CD4-positive, alpha-beta T cell treated with Interleukin-17A for 4 hours (primary cell): ENCODE measurements around the gene LMOD2.
A peak's percentile ranks its signal among the peaks of the same experiment; 100 is the strongest.
"Not testable (repeated sequence)": the region's sequence is repeated elsewhere in the genome, so short reads cannot be mapped to it uniquely, and the experiment has no call there.

Source experiments
- DNase-seq: peaks from one replicate; pipeline ENCODE4 v3.0.0-alpha.2; 2020; ENCODE audit warnings: mixed read lengths

LMOD2 gene, protein sequence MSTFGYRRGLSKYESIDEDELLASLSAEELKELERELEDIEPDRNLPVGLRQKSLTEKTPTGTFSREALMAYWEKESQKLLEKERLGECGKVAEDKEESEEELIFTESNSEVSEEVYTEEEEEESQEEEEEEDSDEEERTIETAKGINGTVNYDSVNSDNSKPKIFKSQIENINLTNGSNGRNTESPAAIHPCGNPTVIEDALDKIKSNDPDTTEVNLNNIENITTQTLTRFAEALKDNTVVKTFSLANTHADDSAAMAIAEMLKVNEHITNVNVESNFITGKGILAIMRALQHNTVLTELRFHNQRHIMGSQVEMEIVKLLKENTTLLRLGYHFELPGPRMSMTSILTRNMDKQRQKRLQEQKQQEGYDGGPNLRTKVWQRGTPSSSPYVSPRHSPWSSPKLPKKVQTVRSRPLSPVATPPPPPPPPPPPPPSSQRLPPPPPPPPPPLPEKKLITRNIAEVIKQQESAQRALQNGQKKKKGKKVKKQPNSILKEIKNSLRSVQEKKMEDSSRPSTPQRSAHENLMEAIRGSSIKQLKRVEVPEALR

DNA sequence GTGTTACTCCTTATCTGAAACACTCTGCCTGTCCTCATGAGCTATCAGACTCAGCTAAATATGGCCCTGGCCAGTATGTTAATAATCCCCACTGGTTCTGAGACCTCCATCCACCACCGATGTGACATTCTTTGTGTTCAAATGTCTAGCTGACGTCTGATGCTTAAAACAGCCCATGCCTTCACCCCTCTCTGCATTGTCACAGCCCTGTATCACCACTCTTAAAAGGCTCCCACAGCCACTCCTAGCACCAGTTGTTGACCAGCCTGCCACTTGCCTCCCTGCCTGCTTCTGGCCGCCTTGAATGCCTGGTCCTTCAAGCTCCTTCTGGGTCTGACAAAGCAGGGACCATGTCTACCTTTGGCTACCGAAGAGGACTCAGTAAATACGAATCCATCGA is at the start of gene LMOD2:
Gene LMOD2 (plus strand): TSS at position 253 of the 400 bp plus-strand sequence. CDS start 98 bp downstream, at position 351.
- DNase-seq, result no peak

DNA sequence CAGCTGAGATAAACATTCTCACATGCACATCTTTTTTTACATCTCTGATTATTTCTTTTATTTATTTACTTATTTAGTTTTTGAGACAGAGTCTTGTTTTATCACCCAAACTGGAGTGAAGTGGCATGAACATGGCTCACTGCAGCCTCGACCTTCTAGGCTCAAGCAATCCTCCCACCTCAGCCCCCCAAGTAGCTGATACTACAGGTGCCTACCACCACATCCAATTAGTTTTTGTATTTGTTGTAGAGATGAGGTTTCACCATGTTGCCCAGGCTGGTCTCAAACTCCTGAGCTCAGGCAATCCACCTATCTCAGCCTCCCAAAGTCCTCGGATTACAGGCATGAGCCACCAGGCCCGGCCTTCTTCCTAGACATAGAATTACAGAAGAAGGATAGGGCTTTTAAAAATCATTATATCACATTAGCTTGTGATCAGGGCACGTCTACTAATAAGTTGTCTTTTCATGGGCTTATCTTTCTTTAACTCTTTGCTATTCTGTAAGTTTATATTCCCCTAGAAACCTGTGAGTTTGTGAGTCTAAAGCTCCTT is 48.2 kb upstream of the LMOD2 start:
- DNase-seq, result no peak

DNA sequence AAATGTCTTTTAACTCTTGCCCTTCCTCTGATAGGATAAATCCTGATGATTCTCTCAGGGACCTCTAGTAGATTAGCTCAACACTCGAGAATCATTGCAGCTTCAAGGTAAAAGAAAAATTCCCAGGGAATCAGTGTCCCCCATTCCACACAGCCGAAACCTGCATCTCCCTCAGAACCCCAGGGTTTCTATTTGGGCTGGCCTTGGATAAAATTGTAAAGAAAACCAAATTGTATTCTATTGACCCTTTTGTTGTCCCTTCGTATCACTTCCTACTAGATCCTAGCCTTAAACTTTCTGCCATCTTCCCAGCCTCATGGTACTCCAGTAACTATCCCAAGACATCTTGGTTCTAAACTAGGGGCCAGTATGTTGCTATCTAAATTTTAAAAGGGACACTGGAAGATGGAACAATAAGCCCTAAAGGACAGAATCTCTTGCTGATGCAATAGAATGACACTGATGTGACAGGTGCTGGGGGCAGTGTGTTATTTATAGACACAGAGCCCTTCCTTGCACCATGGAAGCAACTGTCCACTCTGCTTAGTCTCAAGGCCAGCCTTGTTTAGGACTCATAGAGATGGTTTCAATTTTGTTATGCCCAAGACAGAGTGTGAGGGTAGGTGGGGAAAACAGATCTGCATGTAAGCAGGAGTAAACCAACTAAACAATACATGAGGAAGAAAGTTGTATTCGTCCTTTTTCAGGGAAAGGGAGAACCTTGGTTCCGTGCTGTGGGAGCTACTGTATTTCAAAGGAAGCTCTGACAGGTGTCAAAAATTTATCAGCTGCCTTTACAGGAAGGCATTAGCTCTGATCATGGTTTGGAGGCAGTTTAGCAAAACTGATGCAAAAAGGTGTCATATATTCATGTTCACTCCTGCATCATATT is 46.4 kb upstream of the LMOD2 start:
- DNase-seq, result no peak

DNA sequence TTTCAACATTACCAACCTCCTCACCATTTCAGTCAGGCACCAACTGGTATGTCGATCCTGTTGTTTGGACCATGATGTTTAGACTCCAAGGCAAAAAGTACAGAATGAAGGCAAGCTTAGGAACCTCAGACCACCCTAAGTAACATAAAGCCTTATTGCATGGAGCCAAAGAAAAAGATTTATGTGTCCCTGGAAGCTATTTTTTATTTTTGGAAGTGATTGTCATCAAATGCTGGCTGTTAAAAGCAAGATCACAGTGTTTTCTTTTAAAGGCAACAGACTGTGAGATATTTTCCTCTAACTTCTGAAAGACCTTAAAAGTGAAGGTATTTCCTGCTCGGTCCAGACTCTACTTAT is 45.8 kb upstream of the LMOD2 start:
- no peak for DNase-seq

DNA sequence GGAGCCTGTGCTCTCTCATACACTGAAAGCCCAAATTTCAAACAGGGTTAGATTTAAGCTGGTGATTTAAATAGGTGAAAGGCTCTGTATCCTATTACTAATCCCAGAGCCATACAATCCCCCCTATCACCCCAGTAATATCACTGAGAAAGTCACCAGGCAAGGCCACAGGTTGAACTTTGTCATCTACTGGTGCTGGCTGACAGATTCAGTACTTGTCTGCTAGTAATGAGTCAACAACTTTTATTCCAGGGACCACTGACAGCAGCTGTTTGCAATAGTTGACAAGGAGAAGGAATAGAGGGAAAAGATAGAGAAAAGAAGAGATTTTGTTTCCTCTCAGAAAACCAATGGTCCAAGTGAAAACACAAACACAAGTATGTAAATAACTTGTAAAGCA is 43.6 kb upstream of the LMOD2 start:
- DNase-seq, result no peak

DNA sequence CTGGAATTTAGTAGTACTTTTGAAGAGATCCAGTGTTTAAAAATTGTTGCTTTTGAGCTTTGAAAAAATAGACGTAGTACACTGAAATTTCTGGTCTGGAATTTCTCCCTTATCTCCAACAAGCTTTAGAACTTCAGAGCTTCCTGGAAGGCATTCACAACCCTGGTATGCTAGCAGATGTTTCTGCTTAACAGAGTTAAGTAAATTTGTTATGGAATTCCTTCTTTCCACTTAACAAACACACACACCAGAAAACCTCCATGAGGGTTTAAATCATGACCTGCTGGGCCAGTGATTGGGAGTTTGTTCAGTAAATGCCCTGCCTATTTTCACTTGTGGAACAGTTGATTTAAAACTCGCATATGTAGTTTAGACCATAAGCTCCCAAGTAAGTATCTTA is 40.3 kb upstream of the LMOD2 start:
- DNase-seq, result no peak

DNA sequence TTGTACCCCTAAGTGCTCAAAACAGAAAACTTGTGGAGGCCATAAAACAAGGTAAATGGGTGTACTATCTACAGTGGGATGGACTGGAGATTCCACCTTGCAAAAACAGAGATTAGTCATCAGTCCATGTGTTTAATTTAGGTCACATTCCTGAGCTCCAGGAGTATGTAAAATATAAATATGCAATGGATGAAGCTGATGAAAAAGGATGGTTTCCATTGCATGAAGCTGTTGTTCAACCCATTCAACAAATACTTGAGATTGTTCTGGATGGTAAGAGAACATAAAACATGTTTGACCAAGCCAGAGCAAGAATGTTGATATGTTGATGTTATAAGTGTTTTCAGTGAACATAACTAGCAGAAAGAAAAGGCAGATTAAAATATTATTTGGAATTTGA is 39.4 kb upstream of the LMOD2 start:
- no peak for DNase-seq

DNA sequence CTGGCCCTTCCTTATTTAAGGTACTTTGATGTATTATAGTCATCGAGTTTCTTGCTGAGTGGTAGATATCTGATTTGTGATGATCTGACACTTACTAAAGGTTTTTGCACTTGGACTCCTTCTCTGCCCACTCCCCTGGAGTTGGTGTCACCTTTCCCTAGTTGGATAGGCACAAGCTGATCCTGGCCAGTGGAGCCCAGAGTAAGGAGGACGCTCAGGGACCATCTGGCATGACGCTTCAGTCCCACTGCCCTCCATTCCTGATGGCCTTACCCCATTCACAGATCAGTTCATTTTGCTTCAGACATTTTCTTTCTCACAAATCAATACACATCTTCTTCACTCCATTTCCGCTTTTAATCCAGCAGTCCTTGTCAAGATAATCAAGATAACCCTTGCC is 34.0 kb upstream of the LMOD2 start:
- no peak for DNase-seq

DNA sequence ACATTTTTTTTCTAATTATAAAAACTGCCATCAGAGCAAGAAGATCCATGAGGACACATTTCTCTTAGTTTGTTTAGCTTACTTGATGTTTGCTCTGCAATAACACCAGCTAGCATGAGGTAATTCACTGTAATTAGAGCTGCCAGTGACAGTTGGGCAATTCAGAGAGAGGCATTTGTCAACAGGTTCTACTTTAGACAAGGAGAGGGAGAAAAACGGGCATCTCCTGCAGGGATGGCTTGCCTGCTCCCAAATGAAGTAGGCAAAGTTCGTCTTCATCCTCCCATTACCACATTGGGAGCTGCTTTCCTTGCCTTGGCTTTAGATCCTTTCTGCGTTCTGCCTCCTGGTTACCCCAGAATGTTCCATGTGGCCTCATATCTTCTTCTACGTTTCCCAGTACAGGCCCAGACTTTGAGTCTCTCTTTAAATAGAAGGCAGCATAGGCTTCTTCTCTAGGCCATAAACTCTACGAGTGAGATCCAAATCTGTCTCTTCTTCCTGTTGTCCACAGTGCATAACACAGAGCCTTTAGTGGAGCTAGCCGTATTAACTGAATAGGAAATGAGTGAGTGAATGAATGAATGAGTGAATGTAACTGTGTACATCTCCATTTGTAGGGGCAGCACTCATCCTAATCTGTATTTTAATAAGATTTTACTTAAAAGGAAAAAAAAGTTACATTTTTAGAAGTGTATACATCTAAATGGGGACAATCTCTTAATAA is 32.8 kb upstream of the LMOD2 start:
- DNase-seq, result no peak

DNA sequence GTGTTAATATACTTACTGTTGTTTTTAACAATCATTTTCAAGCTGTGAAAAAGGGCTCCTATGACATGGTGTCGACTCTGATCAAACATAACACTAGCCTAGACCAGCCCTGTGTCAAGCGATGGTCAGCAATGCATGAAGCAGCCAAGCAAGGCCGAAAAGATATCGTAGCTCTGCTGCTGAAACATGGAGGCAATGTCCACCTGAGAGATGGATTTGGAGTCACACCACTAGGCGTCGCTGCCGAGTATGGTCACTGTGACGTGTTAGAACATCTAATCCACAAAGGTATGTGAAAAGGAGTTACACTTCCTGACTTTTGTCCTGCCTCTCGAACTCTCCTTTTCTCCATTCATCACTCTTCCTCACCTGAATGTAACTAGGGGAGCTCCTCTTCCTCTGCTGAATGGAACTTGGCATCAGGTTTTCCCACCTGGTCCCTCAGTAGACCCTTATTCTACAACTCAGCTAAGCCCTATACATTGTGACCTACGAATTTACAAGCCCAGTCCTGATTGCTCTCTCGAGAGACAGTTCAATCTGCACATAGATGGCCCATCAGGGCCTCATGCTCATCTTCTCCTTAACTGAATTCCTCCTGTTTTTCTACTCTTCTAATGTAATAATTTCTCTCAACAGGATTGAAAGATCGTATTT is 31.0 kb upstream of the LMOD2 start:
- DNase-seq, result peak; percentile 68

DNA sequence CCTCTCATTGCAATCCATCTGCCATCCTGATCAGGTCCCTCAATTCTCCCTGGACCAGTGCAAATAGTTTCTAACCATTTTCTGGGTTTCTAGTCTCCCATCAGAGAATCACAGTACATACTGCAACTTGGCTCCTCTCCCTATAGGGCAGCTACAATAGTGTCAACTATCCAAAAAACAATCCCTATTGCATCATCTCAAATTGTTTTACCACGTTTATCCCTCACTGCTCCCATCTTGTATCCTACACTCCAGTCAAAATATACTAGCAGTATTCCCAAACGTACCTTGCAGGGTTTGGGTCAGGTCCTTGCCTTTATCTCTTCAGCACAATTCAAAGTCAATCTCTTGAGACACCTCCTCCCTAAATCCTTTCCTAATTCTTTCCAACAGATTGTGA is 30.4 kb upstream of the LMOD2 start:
- no peak for DNase-seq

DNA sequence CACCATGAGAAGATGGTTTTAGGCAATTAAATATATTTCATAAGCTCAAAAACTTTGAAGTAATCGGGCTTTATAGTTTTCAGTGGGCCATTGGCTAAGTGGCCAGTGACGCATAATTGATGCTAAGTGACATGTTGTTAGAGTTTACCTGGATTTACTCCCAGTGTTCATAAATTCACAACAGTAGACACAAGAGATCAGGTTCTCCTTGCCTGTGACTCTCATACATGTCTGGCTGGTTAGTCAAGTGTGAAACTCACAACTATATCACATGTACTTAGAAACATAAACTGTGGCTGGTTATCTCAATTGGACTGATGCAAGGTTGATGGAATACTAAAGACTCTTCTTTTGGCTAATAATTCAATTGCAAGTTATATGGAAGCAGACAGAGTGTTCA is 27.8 kb upstream of the LMOD2 start:
- DNase-seq, result no peak

DNA sequence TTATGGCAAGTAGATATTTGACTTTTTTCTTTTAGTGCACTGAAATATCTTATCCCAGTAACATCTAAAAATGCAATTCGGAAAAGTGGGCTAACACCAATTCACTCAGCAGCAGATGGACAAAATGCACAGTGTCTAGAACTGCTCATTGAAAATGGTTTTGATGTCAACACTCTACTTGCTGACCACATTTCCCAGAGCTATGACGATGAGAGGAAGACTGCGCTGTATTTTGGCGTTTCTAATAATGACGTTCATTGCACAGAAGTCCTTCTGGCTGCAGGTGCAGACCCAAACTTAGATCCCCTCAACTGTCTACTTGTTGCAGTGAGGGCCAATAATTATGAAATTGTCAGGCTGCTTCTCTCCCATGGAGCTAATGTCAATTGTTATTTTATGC is 26.8 kb upstream of the LMOD2 start:
- DNase-seq, result no peak

DNA sequence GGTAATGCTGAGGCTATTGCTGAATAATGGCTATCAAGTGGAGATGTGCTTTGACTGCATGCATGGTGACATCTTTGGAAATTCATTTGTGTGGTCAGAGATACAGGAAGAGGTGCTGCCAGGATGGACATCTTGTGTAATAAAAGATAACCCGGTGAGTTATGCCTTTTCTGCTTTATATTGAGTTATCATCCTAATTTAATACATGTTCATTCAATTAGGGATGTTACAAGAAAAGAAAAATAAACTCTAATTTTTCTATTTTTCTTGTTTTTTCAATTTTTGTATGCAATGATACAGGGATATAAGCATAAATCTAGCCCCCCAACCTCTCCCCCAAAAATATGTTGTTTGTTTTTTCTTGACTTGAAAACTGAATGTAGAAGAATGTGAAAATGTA is 26.4 kb upstream of the LMOD2 start:
- DNase-seq, result no peak

DNA sequence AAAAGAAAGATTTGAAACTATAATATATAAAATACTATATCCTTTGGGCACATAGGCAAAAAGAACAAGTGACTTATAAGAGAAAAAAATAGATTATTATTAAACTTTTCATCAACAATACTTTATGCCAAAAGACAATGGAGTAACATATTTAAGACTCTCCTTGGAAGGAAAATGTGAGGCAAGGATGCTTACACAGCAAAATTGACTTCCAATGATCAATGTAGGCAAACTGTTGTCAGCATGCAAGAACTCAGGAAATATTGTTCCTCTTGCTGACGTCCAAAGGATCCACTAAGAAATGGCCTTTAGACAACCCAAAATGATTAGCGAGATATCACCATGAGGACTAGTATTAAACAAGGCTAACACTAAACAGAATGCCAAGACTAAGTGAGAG is 22.9 kb upstream of the LMOD2 start:
- DNase-seq, result no peak

DNA sequence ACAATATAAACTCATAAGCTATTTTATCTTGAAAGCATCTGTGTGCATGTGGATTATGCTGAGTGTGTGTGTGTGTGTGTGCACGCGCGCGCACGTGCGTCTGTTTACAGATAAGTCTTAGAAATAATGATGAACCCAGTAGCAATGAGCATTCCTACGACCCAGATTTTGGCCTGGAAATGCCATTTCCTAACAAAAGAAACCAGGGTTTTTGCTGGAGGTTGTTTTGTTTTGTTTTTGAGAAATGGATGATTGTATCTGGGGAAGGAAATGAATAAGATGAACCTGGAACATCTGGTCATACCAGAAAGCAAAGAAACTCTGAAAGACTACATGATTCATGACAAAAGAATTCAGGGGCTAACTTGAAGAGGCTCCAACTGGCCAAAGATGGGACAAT is 22.1 kb upstream of the LMOD2 start:
- no peak for DNase-seq

DNA sequence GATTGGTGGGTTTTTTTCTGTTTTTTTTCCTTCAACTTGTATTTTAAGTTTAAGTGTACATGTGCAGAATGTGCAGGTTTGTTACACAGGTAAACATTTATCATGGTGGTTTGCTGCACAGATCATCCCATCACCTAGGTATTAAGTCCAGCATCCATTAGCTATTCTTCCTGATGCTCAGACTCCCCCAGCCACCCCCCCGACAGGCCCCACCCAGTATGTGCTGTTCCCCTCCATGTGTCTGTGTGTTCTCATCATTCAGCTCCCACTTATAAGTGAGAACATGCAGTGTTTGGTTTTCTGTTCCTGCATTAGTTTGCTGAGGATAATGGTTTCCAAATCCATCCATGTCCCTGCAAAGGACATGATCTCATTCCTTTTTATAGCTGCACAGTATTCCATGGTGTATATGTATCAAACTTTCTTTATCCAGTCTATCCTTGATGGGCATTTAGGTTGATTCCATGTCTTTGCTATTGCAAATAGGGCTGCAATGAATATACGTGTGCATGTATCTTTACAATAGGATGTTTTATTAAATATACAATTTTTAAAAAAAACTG is 21.6 kb upstream of the LMOD2 start:
- DNase-seq, result not testable (repeated sequence)

DNA sequence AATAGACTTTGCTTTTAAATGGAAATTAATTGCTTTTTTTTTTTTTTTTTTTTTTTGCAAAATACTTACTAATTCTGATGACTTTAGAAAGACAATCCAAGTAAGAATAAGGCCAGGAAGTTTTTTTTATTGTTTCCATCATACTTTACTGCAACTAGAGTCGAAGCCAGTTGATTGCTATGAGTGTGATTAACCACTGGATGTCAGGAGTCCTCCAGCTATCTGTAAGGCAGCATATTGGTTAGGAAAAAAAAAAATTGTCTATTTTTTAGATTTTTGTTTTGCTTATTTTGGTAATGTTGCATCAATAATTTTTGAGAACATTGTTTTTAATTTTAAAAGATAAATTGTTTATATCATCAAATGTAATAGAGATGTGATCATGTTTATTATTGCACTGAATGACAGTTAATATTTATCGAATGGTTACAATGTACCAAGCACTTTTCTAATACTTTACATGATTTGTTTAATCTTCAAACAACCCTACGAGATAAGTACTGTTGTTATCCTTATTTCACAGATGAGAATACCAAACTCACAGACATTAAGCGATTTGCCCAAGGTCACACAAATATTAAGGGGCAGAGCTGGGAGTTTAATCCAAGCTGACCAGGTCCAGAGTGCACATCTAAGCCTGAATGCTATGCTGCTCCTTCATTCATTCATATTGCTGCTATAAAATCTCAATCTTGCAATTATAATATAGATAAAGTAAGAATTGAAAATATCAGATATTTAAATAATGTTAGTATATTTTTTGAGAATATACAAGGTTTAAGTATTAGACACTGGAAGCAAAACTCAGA is 19.9 kb upstream of the LMOD2 start:
- no peak for DNase-seq

DNA sequence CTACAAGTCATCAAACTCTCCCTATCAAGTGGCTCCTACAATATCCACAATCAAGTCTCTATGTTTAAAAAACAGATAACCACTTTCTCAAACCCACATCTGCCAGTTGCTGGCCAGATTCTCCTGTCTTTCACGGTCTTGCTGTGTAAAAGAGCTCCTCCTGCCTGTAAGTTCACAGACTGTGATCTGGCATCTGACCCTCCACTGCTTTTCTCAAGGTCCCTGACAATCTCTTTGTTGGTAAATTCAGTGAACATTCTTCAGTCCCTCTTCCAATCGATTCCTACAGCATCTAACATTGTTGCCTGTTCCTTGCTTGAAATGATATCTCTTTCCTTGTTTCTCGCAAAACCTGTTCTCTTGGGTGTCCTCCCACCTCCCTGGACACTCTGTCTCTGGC is 18.5 kb upstream of the LMOD2 start:
- no peak for DNase-seq

DNA sequence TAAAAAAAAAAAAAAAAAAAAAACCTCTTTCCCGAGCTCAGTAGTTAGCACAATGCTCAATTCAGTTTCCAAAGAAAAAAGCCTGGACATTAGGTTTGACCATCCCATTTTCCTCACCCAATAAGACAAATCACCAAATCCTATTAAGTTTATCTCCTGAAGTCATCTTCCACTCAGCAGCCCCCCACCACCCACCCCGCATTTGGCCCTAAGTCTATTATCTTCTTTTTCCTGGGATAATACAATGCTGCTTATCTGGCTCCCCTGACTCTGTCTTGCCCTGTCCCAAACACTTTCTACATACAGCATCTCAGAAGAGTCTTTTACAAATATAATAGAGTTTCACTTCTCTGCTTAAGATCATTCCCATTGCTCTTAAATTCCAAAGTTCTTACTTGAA is 17.8 kb upstream of the LMOD2 start:
- DNase-seq, result no peak

DNA sequence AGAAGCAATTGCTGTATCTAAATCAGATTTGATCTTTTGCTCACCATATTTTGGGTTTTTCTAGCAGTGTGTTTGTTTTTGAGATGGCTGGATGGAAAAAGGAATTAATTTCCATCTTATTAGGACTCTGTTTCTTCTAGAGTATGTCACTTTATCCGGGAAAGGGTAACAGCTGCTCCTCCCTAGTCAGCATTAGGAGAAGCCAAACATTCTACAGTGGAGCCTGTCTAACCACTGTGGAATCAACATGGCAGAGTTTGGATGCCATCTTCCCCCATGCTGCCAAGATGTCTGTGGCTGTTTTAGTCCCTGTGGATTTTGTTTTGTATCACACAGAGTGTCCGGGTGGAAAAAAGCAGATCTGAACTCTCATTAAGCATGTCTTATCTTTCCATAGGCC is 16.0 kb upstream of the LMOD2 start:
- DNase-seq, result no peak
